WI38 (cell line): ENCODE results near the gene DZIP3.
"Not testable (repeated sequence)": the region's sequence is repeated elsewhere in the genome, so short reads cannot be mapped to it uniquely, and the experiment has no call there.

Source experiments
- H3K4me3 ChIP-seq: 2 replicates; pipeline ENCODE4 v1.5.1; 2011; ENCODE audit warnings: low read depth, mild to moderate bottlenecking, control low read depth, low read length
- TF ChIP-seq, protein P1 (sequence below): IDR thresholded peaks from 2 replicates; pipeline ENCODE4 v1.5.1; 2012; ENCODE audit warnings: low read depth, mild to moderate bottlenecking, control low read depth, low read length

DZIP3 gene

DNA sequence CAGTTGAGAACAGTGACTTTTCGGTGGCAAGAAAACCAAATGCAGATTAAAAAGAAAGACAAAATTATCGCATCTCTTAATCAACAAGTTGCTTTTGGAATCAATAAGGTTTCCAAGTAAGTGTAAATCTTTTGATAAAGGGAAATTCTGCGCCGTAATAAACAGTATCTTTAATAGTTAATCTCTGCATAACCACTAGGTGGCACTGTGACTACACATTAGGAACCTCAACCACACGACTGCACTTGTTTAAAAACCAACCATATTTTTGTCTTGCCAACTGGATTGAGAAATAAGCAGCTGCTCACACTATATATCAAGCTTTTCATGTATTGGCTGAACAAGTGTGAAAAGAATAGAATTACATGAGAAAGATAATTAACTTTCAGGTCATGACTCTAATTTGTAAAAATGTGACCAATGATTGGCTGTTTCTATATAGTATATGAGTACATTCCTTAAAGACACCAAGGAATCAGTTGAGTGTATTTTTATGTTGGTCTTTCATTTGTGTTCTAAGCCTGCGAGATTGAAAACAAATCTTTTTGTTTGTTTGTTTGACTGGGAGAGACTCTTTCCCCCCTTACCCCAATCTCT is 72.7 kb downstream of the DZIP3 start:
- no peak overlapping the region for H3K4me3 ChIP-seq
- TF ChIP-seq, protein P1, sequence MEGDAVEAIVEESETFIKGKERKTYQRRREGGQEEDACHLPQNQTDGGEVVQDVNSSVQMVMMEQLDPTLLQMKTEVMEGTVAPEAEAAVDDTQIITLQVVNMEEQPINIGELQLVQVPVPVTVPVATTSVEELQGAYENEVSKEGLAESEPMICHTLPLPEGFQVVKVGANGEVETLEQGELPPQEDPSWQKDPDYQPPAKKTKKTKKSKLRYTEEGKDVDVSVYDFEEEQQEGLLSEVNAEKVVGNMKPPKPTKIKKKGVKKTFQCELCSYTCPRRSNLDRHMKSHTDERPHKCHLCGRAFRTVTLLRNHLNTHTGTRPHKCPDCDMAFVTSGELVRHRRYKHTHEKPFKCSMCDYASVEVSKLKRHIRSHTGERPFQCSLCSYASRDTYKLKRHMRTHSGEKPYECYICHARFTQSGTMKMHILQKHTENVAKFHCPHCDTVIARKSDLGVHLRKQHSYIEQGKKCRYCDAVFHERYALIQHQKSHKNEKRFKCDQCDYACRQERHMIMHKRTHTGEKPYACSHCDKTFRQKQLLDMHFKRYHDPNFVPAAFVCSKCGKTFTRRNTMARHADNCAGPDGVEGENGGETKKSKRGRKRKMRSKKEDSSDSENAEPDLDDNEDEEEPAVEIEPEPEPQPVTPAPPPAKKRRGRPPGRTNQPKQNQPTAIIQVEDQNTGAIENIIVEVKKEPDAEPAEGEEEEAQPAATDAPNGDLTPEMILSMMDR, result peak; percentile 45; the same call in 1 of the 2 replicates

DNA sequence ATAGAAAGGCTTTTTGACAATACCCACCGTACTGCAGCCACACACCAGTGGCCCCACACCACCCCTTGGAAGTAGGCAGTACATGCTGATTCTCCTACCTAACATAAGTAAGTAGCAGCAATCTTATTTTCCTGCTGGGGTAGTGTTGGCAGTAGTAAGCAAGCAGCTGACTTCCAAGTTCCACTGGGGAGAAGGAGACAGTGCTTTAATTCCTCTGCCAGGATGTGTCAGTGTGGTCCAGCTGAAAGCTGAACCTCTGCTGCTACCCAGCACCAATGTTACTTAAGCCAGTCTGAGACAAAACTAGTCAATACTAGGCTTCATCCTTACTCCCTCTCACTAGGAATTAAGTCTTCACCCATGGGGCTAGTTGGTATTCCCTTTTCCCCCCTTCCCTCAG is 74.7 kb downstream of the DZIP3 start:
- H3K4me3 ChIP-seq, result no peak overlapping the region
- TF ChIP-seq, protein P1, result no peak

- TF ChIP-seq, protein P1, result no peak
- H3K4me3 ChIP-seq, result no peak overlapping the region
Measured at GRCh38 chr3:108667312-108667711, 77.8 kb downstream of the DZIP3 start.

- no peak overlapping the region for H3K4me3 ChIP-seq
- TF ChIP-seq, protein P1, result no peak
Measured at GRCh38 chr3:108669208-108669607, 79.7 kb downstream of the DZIP3 start.

GRCh38 chr3:108672701-108673100 is 83.2 kb downstream of the DZIP3 start:
- TF ChIP-seq, protein P1, result no peak
- H3K4me3 ChIP-seq, result no peak overlapping the region

GRCh38 chr3:108673988-108674661 is 84.6 kb downstream of the DZIP3 start:
- TF ChIP-seq, protein P1, result no peak
- H3K4me3 ChIP-seq, result no peak overlapping the region

- TF ChIP-seq, protein P1, result no peak
- no peak overlapping the region for H3K4me3 ChIP-seq
Measured at GRCh38 chr3:108677811-108678210, 88.3 kb downstream of the DZIP3 start.

DNA sequence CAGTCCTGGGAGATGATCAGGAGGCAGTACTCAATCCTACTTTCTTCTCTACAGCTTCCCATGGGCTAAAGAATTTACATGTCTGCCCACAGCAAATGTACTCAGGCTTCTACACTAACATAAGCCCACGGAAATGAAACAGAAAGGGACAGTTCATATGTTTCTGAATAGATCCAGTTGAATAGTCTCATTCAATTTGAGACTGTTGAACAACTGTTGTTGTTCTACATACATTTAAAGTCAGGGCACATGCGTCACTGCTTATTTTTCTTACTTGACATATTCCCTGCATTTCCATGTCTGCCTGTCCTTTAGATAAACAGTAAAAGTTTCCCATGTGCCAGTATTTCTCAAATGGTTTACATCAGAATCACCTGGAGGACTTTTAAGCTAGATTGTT is 102.8 kb downstream of the DZIP3 start:
- not testable (repeated sequence) for H3K4me3 ChIP-seq
